Panc1 (cell line): ENCODE results near the gene TFB2M. TPM values are rescaled to one million over a fixed set of nuclear protein-coding genes. Genes with fewer than 3 reads are reported as not detected.

Experiments used
- ATAC-seq: fragments of 200-7000 bp; cut with Tn5 transposase; 2 replicates; pipeline ENCODE4 v1.9.1; 2020; ENCODE audit warnings: mild to moderate bottlenecking, moderate library complexity
- BruUV-seq: library from RNA; stranded (reverse); fragments of 400-500 nt; replicated peaks from 2 replicates; lab custom pipeline; 2021; lab: Mats Ljungman, UMichigan
- CTCF ChIA-PET: fragments of 300-600 bp; sonication (Branson Sonifier 250); formaldehyde crosslinking; loops from one replicate; lab custom pipeline; 2022; ENCODE audit warnings: antibody characterized with exemption; lab: Charles Lee
- POLR2A ChIA-PET: fragments of 300-600 bp; sonication (Branson Sonifier 250); formaldehyde crosslinking; loops from one replicate; lab custom pipeline; 2022; ENCODE audit warnings: antibody characterized with exemption; lab: Charles Lee
- DNase-seq: peaks from one replicate; pipeline ENCODE4 v3.0.0-alpha.2; 2010; ENCODE audit warnings: low read depth, low spot score
- H3K27ac ChIP-seq: 2 replicates; pipeline ENCODE4 v1.5.1; 2011; ENCODE audit warnings: mild to moderate bottlenecking, low read length, inconsistent platforms
- H3K27me3 ChIP-seq: fragments of 200-500 bp; sonication (Bioruptor generic); 2 replicates; pipeline ENCODE4 v1.6.0; 2014; ENCODE audit warnings: low read length, inconsistent platforms; ENCODE audit not compliant: control insufficient read depth, insufficient read depth
- H3K36me3 ChIP-seq: fragments of 200-500 bp; sonication (Bioruptor generic); 2 replicates; pipeline ENCODE4 v1.5.1; 2014; ENCODE audit warnings: inconsistent platforms, mild to moderate bottlenecking, low read length, moderate library complexity; ENCODE audit not compliant: control insufficient read depth, insufficient read depth
- H3K4me1 ChIP-seq: 2 replicates; pipeline ENCODE4 v1.5.1; 2011; ENCODE audit warnings: inconsistent platforms, mild to moderate bottlenecking, low read length, moderate library complexity; ENCODE audit not compliant: control insufficient read depth, insufficient read depth
- H3K4me3 ChIP-seq, 2 experiments: 2 replicates each; pipeline ENCODE4 v1.5.1; 2011 to 2012; ENCODE audit warnings: low read depth in 2 of 2, low read length in 2 of 2, mild to moderate bottlenecking in 2 of 2, inconsistent platforms in 1 of 2, moderate library complexity in 1 of 2
- H3K9me3 ChIP-seq: fragments of 200-500 bp; sonication (Bioruptor generic); 2 replicates; pipeline ENCODE4 v1.5.1; 2014; ENCODE audit warnings: low read depth, mild to moderate bottlenecking, inconsistent platforms, low read length, moderate library complexity; ENCODE audit not compliant: control insufficient read depth, insufficient read depth
- CTCF ChIP-seq: fragments of 450-650 bp; IDR thresholded peaks from 2 replicates; pipeline ENCODE4 v1.5.1; 2017; ENCODE audit warnings: mild to moderate bottlenecking
- POLR2AphosphoS5 ChIP-seq: IDR thresholded peaks from 2 replicates; pipeline ENCODE4 v1.6.1; 2012; ENCODE audit warnings: mild to moderate bottlenecking, low read depth, low read length, moderate library complexity
- REST ChIP-seq, 2 experiments: IDR thresholded peaks; 2 replicates each; pipeline ENCODE4 v1.6.1; 2011 to 2012; ENCODE audit warnings: low read depth in 2 of 2, control low read depth in 1 of 2, low read length in 1 of 2, mild to moderate bottlenecking in 1 of 2, moderate library complexity in 1 of 2; ENCODE audit not compliant: insufficient read depth in 1 of 2
- SIN3A ChIP-seq: IDR thresholded peaks from 2 replicates; pipeline ENCODE4 v1.6.1; 2012; ENCODE audit warnings: low read depth, mild to moderate bottlenecking, low read length, moderate library complexity, borderline replicate concordance; ENCODE audit not compliant: insufficient read depth
- TCF7L2 ChIP-seq: IDR thresholded peaks from 2 replicates; pipeline ENCODE4 v1.6.1; 2011; ENCODE audit warnings: mild to moderate bottlenecking, low read depth, low read length, inconsistent platforms
- in situ Hi-C: cut with HindIII; loops from 2 replicates; pipeline ENCODE4 v1.10.0; 2016; ENCODE audit warnings: low sequenced_read_pairs, low pct_unique_long_range_greater_than_20kb
- intact Hi-C: fragments of 100-400 bp; cut with micrococcal nuclease; formaldehyde crosslinking; loops from one replicate; pipeline ENCODE4 v1.10.0; 2022; ENCODE audit not compliant: unreplicated experiment
- total RNA-seq: library from RNA; stranded (reverse); gene quantifications from one replicate; pipeline ENCODE4 v1.2.1, GENCODE V29; 2021; ENCODE audit not compliant: unreplicated experiment

TFB2M gene
- total RNA-seq, 1 experiment from 2014 or later, result 21.0 TPM

DNA sequence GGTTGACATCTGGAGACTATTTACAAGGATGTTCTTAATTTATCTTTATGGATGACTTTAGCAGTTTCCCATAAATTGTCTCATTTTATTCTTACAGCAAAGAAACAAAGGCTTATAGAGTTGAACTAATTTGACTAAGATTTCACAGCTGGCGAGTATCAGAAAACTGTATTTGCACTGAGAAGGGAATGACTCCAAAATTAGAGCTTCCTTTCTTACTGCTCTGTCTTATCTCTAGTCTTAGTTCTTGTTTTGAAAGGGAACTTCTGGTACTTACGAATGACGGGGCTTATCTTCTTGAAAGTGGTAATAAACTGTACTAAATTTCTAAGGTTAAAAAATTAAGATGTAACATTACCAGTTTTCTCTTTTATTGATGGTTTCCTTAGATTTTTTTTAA lies 13.8 kb upstream of the TFB2M start:
- ChIA-PET CTCF (interaction anchor here (0.6 kb wide), 1 partner anchor 12 kb away, joined by 3 read pairs; no protein-coding TSS in a partner anchor), POLR2A (no interaction called here)
- intact Hi-C loops, result no loop called here
- DNase-seq (no peak), ATAC-seq (no peak)
- Histone ChIP-seq H3K27me3 (no peaks in the 10 kb centered on the region), H3K27ac (no peak overlapping the region), H3K9me3 (no peaks in the 10 kb centered on the region), H3K4me3 (no peak overlapping the region), H3K36me3 (no peaks in the 10 kb centered on the region), H3K4me1 (peaks cover 20% of the 10 kb centered on the region)
- TF ChIP-seq CTCF (no peak), SIN3A (no peak), TCF7L2 (no peak), POLR2AphosphoS5 (no peak), REST (IDR thresholded peaks at IDR 0.05; ENCODE audit: insufficient read depth in 1 of 2, low read depth in 2 of 2, low read length in 1 of 2) (no peak)
- in situ Hi-C loops, result no loop called here
- no TSS peak for BruUV-seq

GRCh38 chr1:246577720-246578106 lies 11.7 kb upstream of the TFB2M start:
- H3K27me3 ChIP-seq, result no peaks in the 10 kb centered on the region
- H3K36me3 ChIP-seq, result no peaks in the 10 kb centered on the region
- ChIA-PET CTCF (no interaction called here), POLR2A (no interaction called here)
- H3K4me1 ChIP-seq, result peaks cover 18% of the 10 kb centered on the region
- no peak for ATAC-seq
- DNase-seq, result no peak
- intact Hi-C loops, result no loop called here
- in situ Hi-C loops, result no loop called here
- TF ChIP-seq SIN3A (no peak), TCF7L2 (no peak), POLR2AphosphoS5 (no peak), REST (IDR thresholded peaks at IDR 0.05; ENCODE audit: insufficient read depth in 1 of 2, low read depth in 2 of 2, low read length in 1 of 2) (no peak), CTCF (no peak)
- H3K27ac ChIP-seq, result no peak overlapping the region
- H3K9me3 ChIP-seq, result no peaks in the 10 kb centered on the region
- no TSS peak for BruUV-seq
- H3K4me3 ChIP-seq, result no peak overlapping the region
